COR-L47 (cell line): Measurements from ENCODE around the gene DNAH14.
"Not testable (repeated sequence)": the region's sequence is repeated elsewhere in the genome, so short reads cannot be mapped to it uniquely, and the experiment has no call there.

Source experiments
- DNase-seq: peaks from one replicate; lab custom pipeline; 2025; lab: John Stamatoyannopoulos, UW

Gene DNAH14

GRCh38 chr1:224929335-224930237 lies at the start of gene DNAH14:
DNAH14 (plus strand) TSS chr1:224929675; CDS start chr1:224952703, 23,028 bp downstream.
- DNase-seq = peak; percentile 74

GRCh38 chr1:224880593-224881307 lies 48.7 kb upstream of the DNAH14 start:
- no peak for DNase-seq

GRCh38 chr1:224881308-224881692 lies 48.2 kb upstream of the DNAH14 start:
- DNase-seq = not testable (repeated sequence)

- no peak for DNase-seq
These were observed 47.7 kb upstream of the DNAH14 start for GRCh38 chr1:224881762-224882211.

GRCh38 chr1:224882264-224882663 lies 47.2 kb upstream of the DNAH14 start:
- no peak for DNase-seq

- no peak for DNase-seq
These were observed 46.4 kb upstream of the DNAH14 start for GRCh38 chr1:224883091-224883490.

- DNase-seq = no peak
These were observed 45.1 kb upstream of the DNAH14 start for GRCh38 chr1:224884361-224884801.

GRCh38 chr1:224885376-224885775 lies 44.1 kb upstream of the DNAH14 start:
- not testable (repeated sequence) for DNase-seq

GRCh38 chr1:224894915-224895314 lies 34.6 kb upstream of the DNAH14 start:
- peak; percentile 6 for DNase-seq

- DNase-seq = no peak
These were observed 33.2 kb upstream of the DNAH14 start for GRCh38 chr1:224896130-224896781.

- no peak for DNase-seq
These were observed 31.7 kb upstream of the DNAH14 start for GRCh38 chr1:224897529-224898327.

- no peak for DNase-seq
These were observed 30.5 kb upstream of the DNAH14 start for GRCh38 chr1:224898937-224899336.

- no peak for DNase-seq
These were observed 29.3 kb upstream of the DNAH14 start for GRCh38 chr1:224900062-224900630.

- no peak for DNase-seq
These were observed 28.2 kb upstream of the DNAH14 start for GRCh38 chr1:224901087-224901810.

- DNase-seq = no peak
These were observed 25.5 kb upstream of the DNAH14 start for GRCh38 chr1:224903955-224904354.

GRCh38 chr1:224906340-224906739 lies 23.1 kb upstream of the DNAH14 start:
- no peak for DNase-seq

- DNase-seq = no peak
These were observed 18.3 kb upstream of the DNAH14 start for GRCh38 chr1:224911217-224911616.

- no peak for DNase-seq
These were observed 15.1 kb upstream of the DNAH14 start for GRCh38 chr1:224914292-224914900.

- DNase-seq = no peak
These were observed 10.0 kb upstream of the DNAH14 start for GRCh38 chr1:224919508-224919907.

- no peak for DNase-seq
These were observed 8.5 kb upstream of the DNAH14 start for GRCh38 chr1:224920930-224921329.
